Esophagus squamous epithelium (tissue), 4 donors: ENCODE measurements around the gene ATP13A1.

Source experiments
- POLR2A ChIP-seq, 4 donors: fragments of 450-650 bp; IDR thresholded peaks; one replicate each; pipeline ENCODE4 v1.6.1; 2017; ENCODE audit warnings: antibody characterized with exemption in 4 of 4, mild to moderate bottlenecking in 4 of 4, moderate library complexity in 3 of 4
- TF ChIP-seq, protein P1 (sequence below), 6 experiments: fragments of 450-650 bp in 4 of 6; fragments of 200-600 bp in 2 of 6; sonication (generic) in 2 of 6; IDR thresholded peaks; one replicate each; pipeline ENCODE4 v1.5.1; 2016 to 2019; ENCODE audit warnings: antibody characterized with exemption in 6 of 6, mild to moderate bottlenecking in 4 of 6, moderate library complexity in 4 of 6

DNA sequence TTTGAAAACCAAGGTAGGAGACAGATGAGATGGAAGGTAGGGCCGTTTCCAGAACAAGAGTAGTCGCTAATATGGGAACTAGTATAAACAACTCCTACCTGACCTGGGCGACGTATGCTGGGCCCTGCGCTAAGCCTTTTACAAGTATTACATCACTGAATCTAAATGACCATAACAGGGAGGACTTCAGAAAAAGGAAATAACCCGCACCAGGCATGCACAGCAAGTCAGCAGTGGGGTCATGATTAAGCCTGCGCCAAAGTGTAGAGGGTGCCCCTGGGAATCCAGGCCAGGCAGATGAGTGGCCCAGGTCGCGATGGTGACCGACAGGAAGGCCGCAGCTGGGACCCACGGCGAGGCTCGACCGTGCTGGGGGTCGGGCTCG, 613 bp downstream of the ATP13A1 start:
- TF ChIP-seq, protein P1, sequence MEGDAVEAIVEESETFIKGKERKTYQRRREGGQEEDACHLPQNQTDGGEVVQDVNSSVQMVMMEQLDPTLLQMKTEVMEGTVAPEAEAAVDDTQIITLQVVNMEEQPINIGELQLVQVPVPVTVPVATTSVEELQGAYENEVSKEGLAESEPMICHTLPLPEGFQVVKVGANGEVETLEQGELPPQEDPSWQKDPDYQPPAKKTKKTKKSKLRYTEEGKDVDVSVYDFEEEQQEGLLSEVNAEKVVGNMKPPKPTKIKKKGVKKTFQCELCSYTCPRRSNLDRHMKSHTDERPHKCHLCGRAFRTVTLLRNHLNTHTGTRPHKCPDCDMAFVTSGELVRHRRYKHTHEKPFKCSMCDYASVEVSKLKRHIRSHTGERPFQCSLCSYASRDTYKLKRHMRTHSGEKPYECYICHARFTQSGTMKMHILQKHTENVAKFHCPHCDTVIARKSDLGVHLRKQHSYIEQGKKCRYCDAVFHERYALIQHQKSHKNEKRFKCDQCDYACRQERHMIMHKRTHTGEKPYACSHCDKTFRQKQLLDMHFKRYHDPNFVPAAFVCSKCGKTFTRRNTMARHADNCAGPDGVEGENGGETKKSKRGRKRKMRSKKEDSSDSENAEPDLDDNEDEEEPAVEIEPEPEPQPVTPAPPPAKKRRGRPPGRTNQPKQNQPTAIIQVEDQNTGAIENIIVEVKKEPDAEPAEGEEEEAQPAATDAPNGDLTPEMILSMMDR (IDR thresholded peaks at IDR 0.05), result no peak
- TF ChIP-seq POLR2A (IDR thresholded peaks at IDR 0.05), result no peak
